ENCODE results near the gene IDI2. TPM values are rescaled to one million over a fixed set of nuclear protein-coding genes. Genes with fewer than 3 reads are reported as not detected.

The IDI2 gene
- total and polyA plus RNA-seq, 2 of the 13 experiments (the other 11 are each of a cell fraction or from before 2014, with no cell fraction given) = not detected

DNA sequence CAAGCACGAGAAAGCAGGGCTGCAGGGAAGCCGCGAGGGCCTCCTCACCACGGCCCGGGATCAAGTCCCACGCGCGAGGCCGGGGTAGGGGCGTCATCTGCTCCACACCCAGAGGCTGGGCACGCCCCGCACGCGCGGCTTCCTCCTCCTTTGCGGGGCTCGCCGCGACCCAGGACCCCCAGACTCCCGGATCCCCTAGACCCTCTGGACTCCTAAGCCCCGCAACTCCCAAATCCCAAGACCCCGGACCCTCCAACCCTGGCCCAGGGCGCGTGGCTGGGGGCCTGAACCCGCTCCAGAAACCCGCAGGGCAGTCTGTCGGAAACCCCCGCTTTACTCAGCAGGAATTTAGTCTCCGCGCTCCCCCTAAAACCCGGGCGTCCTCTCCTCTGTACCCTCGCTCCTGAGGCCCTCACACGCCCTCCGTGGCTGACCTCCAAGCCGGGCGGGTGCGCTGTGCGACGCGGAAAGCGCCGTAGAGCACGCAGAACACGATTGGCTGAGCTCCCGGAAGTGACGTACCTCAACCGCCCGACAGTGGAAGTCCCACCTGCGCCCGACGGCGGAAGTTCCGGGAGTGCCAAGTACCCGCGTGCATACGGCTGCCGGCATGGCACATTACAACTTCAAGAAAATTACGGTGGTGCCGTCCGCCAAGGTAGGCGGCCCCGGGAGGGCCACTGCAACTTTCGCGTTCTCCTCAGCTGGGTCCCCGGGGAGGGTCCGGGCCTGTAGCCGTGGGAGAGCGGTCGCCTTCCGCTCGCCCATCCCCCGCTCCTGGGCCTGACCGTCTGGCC is 37.6 kb downstream of the IDI2 start, which contains the start of gene GTPBP4 (continued):
- TF ChIP-seq AFF4 (CRISPR knock-in tag; IDR thresholded peaks at IDR 0.05) = no peak
- no peak for TF ChIP-seq XBP1 (CRISPR knock-in tag; IDR thresholded peaks at IDR 0.05)
- TF ChIP-seq ZNF782 (CRISPR knock-in tag; IDR thresholded peaks at IDR 0.05; ENCODE audit: borderline replicate concordance) = no peak
- peak; percentile 64 for TF ChIP-seq BCL3 (CRISPR knock-in tag; IDR thresholded peaks at IDR 0.05)
- peak; percentile 82 for TF ChIP-seq ZNF501 (CRISPR knock-in tag; IDR thresholded peaks at IDR 0.05)
- peak; percentile 21; the same call in 1 of the 2 replicates for TF ChIP-seq ZNF629 (CRISPR knock-in tag; conservative IDR thresholded peaks at IDR 0.05)
- TF ChIP-seq GATA4 (IDR thresholded peaks at IDR 0.05; ENCODE audit: borderline replicate concordance, low read depth) = no peak
- peak; percentile 83; the same call in 1 of the 2 replicates for TF ChIP-seq SPEN (CRISPR knock-in tag; IDR thresholded peaks at IDR 0.05; ENCODE audit: low read depth)
- TF ChIP-seq ZNF660 (CRISPR knock-in tag; IDR thresholded peaks at IDR 0.05; ENCODE audit: borderline replicate concordance, low read depth) = no peak
- TF ChIP-seq ZNF7 (CRISPR knock-in tag; IDR thresholded peaks at IDR 0.05) = no peak
- TF ChIP-seq MAFG (CRISPR knock-in tag; IDR thresholded peaks at IDR 0.05) = no peak
- no peak for TF ChIP-seq NCOR1 (IDR thresholded peaks at IDR 0.05; ENCODE audit: borderline replicate concordance, low read length)
- TF ChIP-seq SMARCE1 (IDR thresholded peaks at IDR 0.05; ENCODE audit: borderline replicate concordance) = no peak
- no peak for TF ChIP-seq SNRNP70 (IDR thresholded peaks at IDR 0.05; ENCODE audit: low read depth, low read length)
- TF ChIP-seq MTA3 (CRISPR knock-in tag; IDR thresholded peaks at IDR 0.05) = no peak
- TF ChIP-seq SIN3B (IDR thresholded peaks at IDR 0.05; ENCODE audit: low read length) = 0 out of 2 replicates have a peak, but pooled peaks have one; percentile 22
- no peak for TF ChIP-seq SETDB1 (CRISPR knock-in tag; IDR thresholded peaks at IDR 0.05; ENCODE audit: borderline replicate concordance)
- TF ChIP-seq ZNF253 (CRISPR knock-in tag; IDR thresholded peaks at IDR 0.05; ENCODE audit: borderline replicate concordance) = no peak
- no peak for TF ChIP-seq SAFB2 (CRISPR knock-in tag; IDR thresholded peaks at IDR 0.05; ENCODE audit: borderline replicate concordance, low read depth)
- peak; percentile 84 for TF ChIP-seq ZFP91 (CRISPR knock-in tag; IDR thresholded peaks at IDR 0.05; ENCODE audit: borderline replicate concordance)
- peak; percentile 24; the same call in 1 of the 2 replicates for TF ChIP-seq ZNF75D (CRISPR knock-in tag; IDR thresholded peaks at IDR 0.05; ENCODE audit: borderline replicate concordance)
- no peak for TF ChIP-seq ZNF343 (CRISPR knock-in tag; IDR thresholded peaks at IDR 0.05)
